Measurements from ENCODE around the gene UVRAG. TPM values are rescaled to one million over a fixed set of nuclear protein-coding genes. Genes with fewer than 3 reads are reported as not detected.

Gene UVRAG
- total RNA-seq, 1 experiment from 2014 or later: 29.5 TPM

GRCh38 chr11:75924966-75925784 is 110.2 kb downstream of the UVRAG start:
- intact Hi-C loops (cut with micrococcal nuclease; ENCODE audit: unreplicated experiment) (no loop called here), in situ Hi-C loops (cut with HindIII; ENCODE audit: low pct_unique_long_range_greater_than_20kb, low sequenced_read_pairs) (no loop called here)
- Histone ChIP-seq H3K27me3 (ENCODE audit: control insufficient read depth, insufficient read depth, low read length) (no peaks in the 10 kb centered on the region), H3K9me3 (ENCODE audit: control insufficient read depth, insufficient read depth, low read depth, low read length) (no peaks in the 10 kb centered on the region), H3K4me1 (ENCODE audit: control insufficient read depth, insufficient read depth, low read length) (no peaks in the 10 kb centered on the region), H3K4me3 (ENCODE audit: low read depth in 2 of 2, low read length in 2 of 2) (no peak overlapping the region), H3K27ac (ENCODE audit: low read length) (0 out of 2 replicates have a peak overlapping the region, but pooled peaks have one; percentile 3), H3K36me3 (ENCODE audit: control insufficient read depth, insufficient read depth, low read length) (no peaks in the 10 kb centered on the region)
- no TSS peak for BruUV-seq (replicated peaks)
- ATAC-seq (no peak), DNase-seq (ENCODE audit: low read depth, low spot score) (no peak)
- ChIA-PET CTCF (no interaction called here), POLR2A (no interaction called here)
- TF ChIP-seq TCF7L2 (IDR thresholded peaks at IDR 0.05; ENCODE audit: low read depth, low read length): no peak
- no peak for TF ChIP-seq POLR2AphosphoS5 (IDR thresholded peaks at IDR 0.05; ENCODE audit: low read depth, low read length)

GRCh38 chr11:75925785-75926164 is 110.8 kb downstream of the UVRAG start:
- ChIA-PET CTCF (no interaction called here), POLR2A (no interaction called here)
- in situ Hi-C loops (cut with HindIII; ENCODE audit: low pct_unique_long_range_greater_than_20kb, low sequenced_read_pairs): no loop called here
- intact Hi-C loops (cut with micrococcal nuclease; ENCODE audit: unreplicated experiment): no loop called here
- H3K36me3 ChIP-seq (ENCODE audit: control insufficient read depth, insufficient read depth, low read length): no peaks in the 10 kb centered on the region
- no peaks in the 10 kb centered on the region for H3K27me3 ChIP-seq (ENCODE audit: control insufficient read depth, insufficient read depth, low read length)
- no peak overlapping the region for H3K4me3 ChIP-seq (ENCODE audit: low read depth in 2 of 2, low read length in 2 of 2)
- TF ChIP-seq SIN3A (IDR thresholded peaks at IDR 0.05; ENCODE audit: borderline replicate concordance, insufficient read depth, low read depth, low read length) (no peak), REST (IDR thresholded peaks at IDR 0.05; ENCODE audit: insufficient read depth in 1 of 2, low read depth in 2 of 2, low read length in 1 of 2) (no peak), POLR2AphosphoS5 (IDR thresholded peaks at IDR 0.05; ENCODE audit: low read depth, low read length) (no peak)
- DNase-seq (ENCODE audit: low read depth, low spot score) (no peak), ATAC-seq (no peak)
- H3K9me3 ChIP-seq (ENCODE audit: control insufficient read depth, insufficient read depth, low read depth, low read length): no peaks in the 10 kb centered on the region
- H3K4me1 ChIP-seq (ENCODE audit: control insufficient read depth, insufficient read depth, low read length): no peaks in the 10 kb centered on the region
- H3K27ac ChIP-seq (ENCODE audit: low read length): no peak overlapping the region
- no TSS peak for BruUV-seq (replicated peaks)

- ChIA-PET CTCF (no interaction called here), POLR2A (no interaction called here)
- no peak overlapping the region for H3K27ac ChIP-seq (ENCODE audit: low read length)
- intact Hi-C loops (cut with micrococcal nuclease; ENCODE audit: unreplicated experiment) (no loop called here), in situ Hi-C loops (cut with HindIII; ENCODE audit: low pct_unique_long_range_greater_than_20kb, low sequenced_read_pairs) (no loop called here)
- TF ChIP-seq TCF7L2 (IDR thresholded peaks at IDR 0.05; ENCODE audit: low read depth, low read length) (no peak), REST (IDR thresholded peaks at IDR 0.05; ENCODE audit: insufficient read depth in 1 of 2, low read depth in 2 of 2, low read length in 1 of 2) (no peak), CTCF (IDR thresholded peaks at IDR 0.05) (no peak), POLR2AphosphoS5 (IDR thresholded peaks at IDR 0.05; ENCODE audit: low read depth, low read length) (no peak), SIN3A (IDR thresholded peaks at IDR 0.05; ENCODE audit: borderline replicate concordance, insufficient read depth, low read depth, low read length) (no peak)
- ATAC-seq (no peak), DNase-seq (ENCODE audit: low read depth, low spot score) (no peak)
- no peaks in the 10 kb centered on the region for H3K27me3 ChIP-seq (ENCODE audit: control insufficient read depth, insufficient read depth, low read length)
- H3K4me3 ChIP-seq (ENCODE audit: low read depth in 2 of 2, low read length in 2 of 2): no peak overlapping the region
- H3K9me3 ChIP-seq (ENCODE audit: control insufficient read depth, insufficient read depth, low read depth, low read length): no peaks in the 10 kb centered on the region
- H3K4me1 ChIP-seq (ENCODE audit: control insufficient read depth, insufficient read depth, low read length): no peaks in the 10 kb centered on the region
- no peaks in the 10 kb centered on the region for H3K36me3 ChIP-seq (ENCODE audit: control insufficient read depth, insufficient read depth, low read length)
- no TSS peak for BruUV-seq (replicated peaks)
Measured at GRCh38 chr11:75929706-75930105, 114.7 kb downstream of the UVRAG start.

All from Panc1 (cell line).